Prostate gland (tissue), 2 donors: ENCODE results near the gene SERPINA4. TPM values are rescaled to one million over a fixed set of nuclear protein-coding genes. Genes with fewer than 3 reads are reported as not detected.
A peak's percentile ranks its signal among the peaks of the same experiment; 100 is the strongest.

Experiments used
- DNase-seq: peaks from one replicate; pipeline ENCODE4 v3.0.0-alpha.2; 2019; ENCODE audit warnings: low spot score
- H3K27ac ChIP-seq, 2 donors: fragments of 200-600 bp; sonication (generic); 2 replicates each; pipeline ENCODE4 v1.5.1; 2017 to 2019
- H3K27me3 ChIP-seq: fragments of 200-600 bp; sonication (generic); replicated peaks from 2 replicates; pipeline ENCODE4 v1.5.1; 2019; ENCODE audit not compliant: insufficient read depth
- H3K36me3 ChIP-seq, 2 donors: fragments of 200-600 bp; sonication (generic); 1 replicate in 1 of 2; 2 replicates in 1 of 2; pipeline versions ENCODE4 v1.5.1 to v1.8.1; 2017 to 2019
- H3K4me1 ChIP-seq: fragments of 200-600 bp; sonication (generic); replicated peaks from 2 replicates; pipeline ENCODE4 v1.5.1; 2019
- H3K4me3 ChIP-seq, 2 donors: fragments of 200-600 bp; sonication (generic); 2 replicates each; pipeline ENCODE4 v1.5.1; 2017 to 2019
- H3K9me3 ChIP-seq: fragments of 200-600 bp; sonication (generic); 2 replicates; pipeline ENCODE4 v1.5.1; 2017
- POLR2A ChIP-seq: fragments of 450-650 bp; IDR thresholded peaks from one replicate; pipeline ENCODE4 v1.6.1; 2016; ENCODE audit warnings: antibody characterized with exemption, mild to moderate bottlenecking
- POLR2AphosphoS5 ChIP-seq: sonication (generic); formaldehyde crosslinking; IDR thresholded peaks from one replicate; pipeline ENCODE4 v1.6.1; 2017; ENCODE audit warnings: antibody characterized with exemption
- WGBS: methylation state at CpG from one replicate; pipeline ENCODE4 v1.1.5; 2018; 5-methylcytosine and 5-hydroxymethylcytosine counted together
- intact Hi-C: fragments of 100-400 bp; cut with DNase I; formaldehyde crosslinking; loops from one replicate; pipeline ENCODE4 v1.14.2; 2022
- total RNA-seq, 2 donors: library from RNA; depleted of rRNA; stranded (reverse); fragments of >200 nt; gene quantifications; one replicate each; pipeline ENCODE4 v1.1.0, GENCODE V29; 2016
- TF ChIP-seq, protein P1 (sequence below), 4 experiments: fragments of 200-600 bp in 2 of 4; fragments of 450-650 bp in 2 of 4; sonication (generic) in 2 of 4; IDR thresholded peaks; 1 replicate in 3 of 4; 2 replicates in 1 of 4; pipeline ENCODE4 v1.5.1; 2016 to 2019; ENCODE audit warnings: antibody characterized with exemption in 4 of 4, mild to moderate bottlenecking in 2 of 4, moderate library complexity in 2 of 4

SERPINA4 gene
- total RNA-seq, 2 donors from 2014 or later = 2.2 TPM; not detected in 1

DNA sequence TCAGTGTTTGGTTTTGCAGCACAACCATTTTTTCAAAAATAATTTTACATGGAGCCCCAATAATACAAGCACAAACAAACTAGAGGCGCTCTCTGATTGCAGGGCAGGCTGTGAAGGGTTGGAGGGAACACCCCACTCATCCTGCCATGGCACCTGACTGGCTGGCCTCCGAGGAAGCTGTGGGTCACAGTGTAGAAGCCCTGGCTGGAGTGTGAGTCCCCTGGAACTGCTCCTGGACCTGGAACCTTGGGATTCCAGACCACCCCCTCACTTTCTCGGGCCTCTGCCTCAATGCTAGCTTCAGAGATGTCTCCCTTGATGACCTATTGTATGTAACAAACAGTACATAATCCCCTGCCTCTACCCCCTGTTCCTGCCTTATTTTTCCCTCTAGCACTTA is 37.1 kb upstream of the SERPINA4 start:
- intact Hi-C loops = no loop called here
- 73% methylated on average over 3 of the region's 3 CpGs for WGBS
- no peak overlapping the region for H3K27ac ChIP-seq
- no peaks in the 10 kb centered on the region for H3K27me3 ChIP-seq
- H3K36me3 ChIP-seq = no peaks in the 10 kb centered on the region
- DNase-seq = no peak
- no peaks in the 10 kb centered on the region for H3K4me1 ChIP-seq
- TF ChIP-seq POLR2A (no peak), POLR2AphosphoS5 (no peak)
- TF ChIP-seq, protein P1, sequence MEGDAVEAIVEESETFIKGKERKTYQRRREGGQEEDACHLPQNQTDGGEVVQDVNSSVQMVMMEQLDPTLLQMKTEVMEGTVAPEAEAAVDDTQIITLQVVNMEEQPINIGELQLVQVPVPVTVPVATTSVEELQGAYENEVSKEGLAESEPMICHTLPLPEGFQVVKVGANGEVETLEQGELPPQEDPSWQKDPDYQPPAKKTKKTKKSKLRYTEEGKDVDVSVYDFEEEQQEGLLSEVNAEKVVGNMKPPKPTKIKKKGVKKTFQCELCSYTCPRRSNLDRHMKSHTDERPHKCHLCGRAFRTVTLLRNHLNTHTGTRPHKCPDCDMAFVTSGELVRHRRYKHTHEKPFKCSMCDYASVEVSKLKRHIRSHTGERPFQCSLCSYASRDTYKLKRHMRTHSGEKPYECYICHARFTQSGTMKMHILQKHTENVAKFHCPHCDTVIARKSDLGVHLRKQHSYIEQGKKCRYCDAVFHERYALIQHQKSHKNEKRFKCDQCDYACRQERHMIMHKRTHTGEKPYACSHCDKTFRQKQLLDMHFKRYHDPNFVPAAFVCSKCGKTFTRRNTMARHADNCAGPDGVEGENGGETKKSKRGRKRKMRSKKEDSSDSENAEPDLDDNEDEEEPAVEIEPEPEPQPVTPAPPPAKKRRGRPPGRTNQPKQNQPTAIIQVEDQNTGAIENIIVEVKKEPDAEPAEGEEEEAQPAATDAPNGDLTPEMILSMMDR (IDR thresholded peaks at IDR 0.05) = no peak
- no peaks in the 10 kb centered on the region for H3K9me3 ChIP-seq
- H3K4me3 ChIP-seq = no peak overlapping the region

DNA sequence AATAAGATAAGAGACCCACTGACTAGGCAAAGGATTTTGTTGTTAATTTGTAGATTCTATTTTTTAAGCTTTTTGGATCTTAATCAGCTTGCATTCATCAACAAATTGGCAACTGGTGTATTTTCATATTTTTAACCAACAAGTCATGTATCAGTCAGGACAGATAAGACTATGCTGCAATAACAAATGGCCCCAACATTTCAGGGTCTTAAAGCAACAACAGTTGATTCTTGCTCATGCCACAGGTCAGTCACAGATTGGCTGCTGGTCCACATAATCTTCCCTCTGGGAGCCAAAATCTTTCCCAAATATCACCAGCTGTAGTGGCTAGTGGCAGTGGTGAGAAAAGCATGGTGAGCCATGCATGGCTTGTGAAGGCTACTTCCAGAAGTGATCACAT is 30.1 kb upstream of the SERPINA4 start:
- H3K4me3 ChIP-seq = no peak overlapping the region
- H3K9me3 ChIP-seq = no peaks in the 10 kb centered on the region
- H3K36me3 ChIP-seq = no peaks in the 10 kb centered on the region
- H3K4me1 ChIP-seq = no peaks in the 10 kb centered on the region
- no peak overlapping the region for H3K27ac ChIP-seq
- H3K27me3 ChIP-seq = no peaks in the 10 kb centered on the region
- TF ChIP-seq, protein P1 (IDR thresholded peaks at IDR 0.05) = no peak
- TF ChIP-seq POLR2A = no peak
- no peak for TF ChIP-seq POLR2AphosphoS5
- DNase-seq = no peak
- intact Hi-C loops = no loop called here

DNA sequence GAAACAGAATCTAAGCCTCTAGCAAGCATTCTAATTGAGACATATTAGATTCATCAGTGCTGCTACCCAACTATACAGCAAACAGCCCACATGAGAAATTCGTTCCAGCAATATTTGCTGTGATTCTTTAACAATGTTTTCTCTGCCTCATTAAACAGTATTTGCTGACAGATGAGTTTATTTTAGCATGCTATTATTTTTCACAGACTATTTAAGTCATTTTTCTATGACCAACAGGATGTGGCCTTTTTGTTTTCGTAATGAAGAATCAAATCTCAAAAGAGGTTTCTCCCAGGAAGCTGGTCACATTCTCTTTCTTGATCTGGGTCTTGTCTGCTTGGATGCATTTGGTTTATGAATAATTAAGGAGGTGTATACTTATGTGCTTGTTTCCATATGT is 28.8 kb upstream of the SERPINA4 start:
- TF ChIP-seq POLR2AphosphoS5 (peak; percentile 65), POLR2A (no peak)
- TF ChIP-seq, protein P1 (IDR thresholded peaks at IDR 0.05) = no peak
- Histone ChIP-seq H3K36me3 (no peaks in the 10 kb centered on the region), H3K4me3 (no peak overlapping the region), H3K9me3 (no peaks in the 10 kb centered on the region), H3K27ac (no peak overlapping the region), H3K4me1 (no peaks in the 10 kb centered on the region), H3K27me3 (no peaks in the 10 kb centered on the region)
- 31% methylated on average over 2 of the region's 2 CpGs for WGBS
- intact Hi-C loops = no loop called here
- DNase-seq = no peak

DNA sequence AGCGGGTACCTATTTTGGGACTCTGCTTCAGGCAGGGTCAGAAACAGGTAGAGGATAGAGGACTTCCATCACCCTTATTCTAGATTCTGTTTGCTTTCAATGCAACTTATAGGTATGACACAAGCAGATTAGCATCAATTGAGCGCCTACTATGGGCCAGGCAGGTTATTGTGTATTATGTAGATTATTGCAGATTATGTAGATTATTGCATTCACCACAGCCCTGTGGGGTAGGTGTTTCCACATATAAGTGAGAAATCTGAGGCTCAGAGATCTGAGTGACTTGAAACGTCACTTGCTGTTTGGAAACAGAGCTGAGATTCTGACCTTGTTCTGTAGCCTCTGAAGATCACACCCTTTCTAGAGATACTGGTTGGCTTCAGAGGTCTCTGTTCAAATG is 25.7 kb upstream of the SERPINA4 start:
- Histone ChIP-seq H3K27me3 (no peaks in the 10 kb centered on the region), H3K9me3 (no peaks in the 10 kb centered on the region), H3K4me1 (no peaks in the 10 kb centered on the region), H3K4me3 (no peak overlapping the region), H3K36me3 (no peaks in the 10 kb centered on the region), H3K27ac (no peak overlapping the region)
- no peak for DNase-seq
- intact Hi-C loops = no loop called here
- TF ChIP-seq POLR2A (no peak), POLR2AphosphoS5 (no peak)
- TF ChIP-seq, protein P1 (IDR thresholded peaks at IDR 0.05) = no peak
- 86% methylated on average over 3 of the region's 3 CpGs for WGBS

DNA sequence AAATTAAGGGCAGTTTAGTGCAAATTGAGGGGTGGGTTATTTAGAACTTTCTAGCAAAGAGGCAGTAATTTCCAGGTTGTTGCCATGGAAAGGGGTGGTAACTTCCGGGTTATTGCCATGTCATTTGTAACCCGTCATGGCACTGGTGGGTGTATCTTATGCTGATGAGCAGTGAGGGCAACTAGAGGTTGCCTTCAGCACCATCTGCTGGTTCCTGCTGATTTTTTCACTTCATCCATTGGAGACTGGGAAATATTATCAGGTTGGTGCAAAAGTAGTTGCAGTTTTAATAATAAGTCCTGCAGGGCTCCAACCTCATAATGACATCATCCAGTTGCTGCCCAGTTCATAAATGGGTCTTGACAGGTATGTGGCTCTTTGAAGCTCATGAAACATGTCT is 24.4 kb upstream of the SERPINA4 start:
- Histone ChIP-seq H3K36me3 (no peaks in the 10 kb centered on the region), H3K9me3 (no peaks in the 10 kb centered on the region), H3K27me3 (no peaks in the 10 kb centered on the region), H3K27ac (no peak overlapping the region), H3K4me1 (no peaks in the 10 kb centered on the region), H3K4me3 (no peak overlapping the region)
- WGBS = 44% methylated on average over 2 of the region's 2 CpGs
- intact Hi-C loops = no loop called here
- TF ChIP-seq, protein P1 (IDR thresholded peaks at IDR 0.05) = peak in 1 of 4 experiments; percentile 8
- TF ChIP-seq POLR2A = no peak
- DNase-seq = no peak
